ENCODE data around the gene ARMC5.
A peak's percentile ranks its signal among the peaks of the same experiment; 100 is the strongest.

DNA sequence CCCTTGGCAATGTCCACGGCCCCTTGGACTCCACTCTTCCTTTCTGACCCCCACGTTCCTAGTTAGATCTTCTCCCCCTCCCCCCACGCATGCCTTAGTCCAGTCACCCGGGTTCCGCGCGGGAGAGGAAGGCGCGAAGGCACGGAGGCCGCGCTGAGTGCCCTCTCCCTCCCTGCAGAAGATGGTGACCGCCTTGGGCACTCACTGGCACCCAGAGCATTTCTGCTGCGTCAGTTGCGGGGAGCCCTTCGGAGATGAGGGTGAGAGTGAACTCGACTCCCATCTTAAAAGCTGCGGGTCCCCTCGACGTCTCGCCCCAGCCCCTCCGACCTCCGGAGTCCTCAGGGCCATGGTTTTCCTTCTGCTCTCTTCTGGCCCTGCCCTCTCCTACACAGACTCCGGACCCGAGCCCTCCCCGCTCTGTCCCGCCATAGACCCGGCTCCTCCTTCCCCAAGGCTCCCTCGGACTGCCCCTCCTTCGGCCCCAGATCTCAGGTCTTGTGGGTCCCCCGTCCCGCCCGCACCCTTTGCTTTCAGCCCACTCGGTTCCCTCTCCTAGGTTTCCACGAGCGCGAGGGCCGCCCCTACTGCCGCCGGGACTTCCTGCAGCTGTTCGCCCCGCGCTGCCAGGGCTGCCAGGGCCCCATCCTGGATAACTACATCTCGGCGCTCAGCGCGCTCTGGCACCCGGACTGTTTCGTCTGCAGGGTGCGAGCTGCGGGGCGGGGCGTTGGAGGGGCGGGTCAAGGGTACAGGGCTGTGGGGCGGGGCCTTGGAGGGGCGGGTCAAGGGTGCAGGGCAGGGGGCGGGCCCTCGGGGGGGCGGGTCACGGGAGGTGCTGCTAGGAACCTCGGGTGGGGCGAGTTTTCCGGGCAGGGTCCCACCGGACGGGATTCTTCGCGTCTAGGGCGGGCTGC is 17.3 kb downstream of the ARMC5 start:
- TF ChIP-seq POLR2A (IDR thresholded peaks at IDR 0.05; ENCODE audit: low read length) = peak; percentile 74
- no peak for TF ChIP-seq GATA1 (IDR thresholded peaks at IDR 0.05; ENCODE audit: low read depth, low read length)
